Measurements from ENCODE around the gene PHF21B.

Gene PHF21B

GRCh38 chr22:44996120-44996519 is 13.7 kb downstream of the PHF21B start:
- Mint-ChIP-seq H3K27ac (ENCODE audit: low read depth) (no peak overlapping the region), H3K9me3 (no peaks in the 10 kb centered on the region)
- DNase-seq (ENCODE audit: low spot score in 2 of 2), result no peak

GRCh38 chr22:44995715-44996114 is 14.1 kb downstream of the PHF21B start:
- Mint-ChIP-seq H3K4me3 (no peak overlapping the region), H3K9me3 (no peaks in the 10 kb centered on the region), H3K4me1 (no peaks in the 10 kb centered on the region), H3K27me3 (peaks cover 56% of the 10 kb centered on the region), H3K27ac (ENCODE audit: low read depth) (no peak overlapping the region), H3K36me3 (ENCODE audit: insufficient read depth) (no peaks in the 10 kb centered on the region)
- no peak for DNase-seq (ENCODE audit: low spot score in 2 of 2)
- no peak for ATAC-seq (replicated peaks; ENCODE audit: extremely low read depth, poor library complexity, severe bottlenecking)

More at GRCh38 chr22:44996120-44996519, 13.7 kb downstream of the PHF21B start:
- H3K4me3 Mint-ChIP-seq, result no peak overlapping the region
- no peak for ATAC-seq (replicated peaks; ENCODE audit: extremely low read depth, poor library complexity, severe bottlenecking)
- H3K27me3 Mint-ChIP-seq, result peaks cover 56% of the 10 kb centered on the region
- H3K4me1 Mint-ChIP-seq, result no peaks in the 10 kb centered on the region
- no peaks in the 10 kb centered on the region for H3K36me3 Mint-ChIP-seq (ENCODE audit: insufficient read depth)

- Mint-ChIP-seq H3K4me3 (no peak overlapping the region), H3K4me1 (no peaks in the 10 kb centered on the region), H3K9me3 (no peaks in the 10 kb centered on the region), H3K27ac (ENCODE audit: low read depth) (no peak overlapping the region), H3K36me3 (ENCODE audit: insufficient read depth) (no peaks in the 10 kb centered on the region), H3K27me3 (peaks cover 59% of the 10 kb centered on the region)
- DNase-seq (ENCODE audit: low spot score in 2 of 2) (no peak), ATAC-seq (replicated peaks; ENCODE audit: extremely low read depth, poor library complexity, severe bottlenecking) (no peak)
These were observed 14.7 kb downstream of the PHF21B start for GRCh38 chr22:44995105-44995514.

GRCh38 chr22:44994399-44995104 is 15.3 kb downstream of the PHF21B start:
- DNase-seq (ENCODE audit: low spot score in 2 of 2) (no peak), ATAC-seq (replicated peaks; ENCODE audit: extremely low read depth, poor library complexity, severe bottlenecking) (no peak)
- no peak overlapping the region for H3K4me3 Mint-ChIP-seq
- H3K4me1 Mint-ChIP-seq, result no peaks in the 10 kb centered on the region
- peaks cover 62% of the 10 kb centered on the region for H3K27me3 Mint-ChIP-seq
- no peak overlapping the region for H3K27ac Mint-ChIP-seq (ENCODE audit: low read depth)
- H3K36me3 Mint-ChIP-seq (ENCODE audit: insufficient read depth), result no peaks in the 10 kb centered on the region
- H3K9me3 Mint-ChIP-seq, result no peaks in the 10 kb centered on the region

- Mint-ChIP-seq H3K36me3 (ENCODE audit: insufficient read depth) (no peaks in the 10 kb centered on the region), H3K27ac (ENCODE audit: low read depth) (no peak overlapping the region), H3K4me3 (no peak overlapping the region), H3K4me1 (no peaks in the 10 kb centered on the region), H3K9me3 (no peaks in the 10 kb centered on the region), H3K27me3 (peaks cover 38% of the 10 kb centered on the region)
- no peak for ATAC-seq (replicated peaks; ENCODE audit: extremely low read depth, poor library complexity, severe bottlenecking)
- DNase-seq (ENCODE audit: low spot score in 2 of 2), result no peak
These were observed 17.6 kb downstream of the PHF21B start for GRCh38 chr22:44992166-44992565.

GRCh38 chr22:44991218-44991617 is 18.6 kb downstream of the PHF21B start:
- H3K4me1 Mint-ChIP-seq, result no peaks in the 10 kb centered on the region
- no peak overlapping the region for H3K4me3 Mint-ChIP-seq
- H3K27me3 Mint-ChIP-seq, result peaks cover 29% of the 10 kb centered on the region
- H3K9me3 Mint-ChIP-seq, result no peaks in the 10 kb centered on the region
- no peaks in the 10 kb centered on the region for H3K36me3 Mint-ChIP-seq (ENCODE audit: insufficient read depth)
- no peak overlapping the region for H3K27ac Mint-ChIP-seq (ENCODE audit: low read depth)
- ATAC-seq (replicated peaks; ENCODE audit: extremely low read depth, poor library complexity, severe bottlenecking), result no peak
- DNase-seq (ENCODE audit: low spot score in 2 of 2), result no peak

GRCh38 chr22:44990810-44991209 is 19.0 kb downstream of the PHF21B start:
- DNase-seq (ENCODE audit: low spot score in 2 of 2) (no peak), ATAC-seq (replicated peaks; ENCODE audit: extremely low read depth, poor library complexity, severe bottlenecking) (no peak)
- no peak overlapping the region for H3K27ac Mint-ChIP-seq (ENCODE audit: low read depth)
- H3K4me3 Mint-ChIP-seq, result no peak overlapping the region
- no peaks in the 10 kb centered on the region for H3K36me3 Mint-ChIP-seq (ENCODE audit: insufficient read depth)
- H3K4me1 Mint-ChIP-seq, result no peaks in the 10 kb centered on the region
- H3K9me3 Mint-ChIP-seq, result no peaks in the 10 kb centered on the region
- peaks cover 27% of the 10 kb centered on the region for H3K27me3 Mint-ChIP-seq

- H3K27me3 Mint-ChIP-seq, result peaks cover 27% of the 10 kb centered on the region
- ATAC-seq (replicated peaks; ENCODE audit: extremely low read depth, poor library complexity, severe bottlenecking) (no peak), DNase-seq (ENCODE audit: low spot score in 2 of 2) (no peak)
- H3K4me3 Mint-ChIP-seq, result no peak overlapping the region
- no peaks in the 10 kb centered on the region for H3K4me1 Mint-ChIP-seq
- H3K36me3 Mint-ChIP-seq (ENCODE audit: insufficient read depth), result no peaks in the 10 kb centered on the region
- H3K27ac Mint-ChIP-seq (ENCODE audit: low read depth), result no peak overlapping the region
- H3K9me3 Mint-ChIP-seq, result no peaks in the 10 kb centered on the region
These were observed 19.5 kb downstream of the PHF21B start for GRCh38 chr22:44990328-44990727.

GRCh38 chr22:44988671-44989070 is 21.1 kb downstream of the PHF21B start:
- Mint-ChIP-seq H3K36me3 (ENCODE audit: insufficient read depth) (no peaks in the 10 kb centered on the region), H3K27me3 (peaks cover 16% of the 10 kb centered on the region), H3K27ac (ENCODE audit: low read depth) (no peak overlapping the region), H3K9me3 (peaks cover 6% of the 10 kb centered on the region), H3K4me3 (no peak overlapping the region), H3K4me1 (no peaks in the 10 kb centered on the region)
- no peak for DNase-seq (ENCODE audit: low spot score in 2 of 2)
- ATAC-seq (replicated peaks; ENCODE audit: extremely low read depth, poor library complexity, severe bottlenecking), result no peak

GRCh38 chr22:44986926-44987325 is 22.9 kb downstream of the PHF21B start:
- Mint-ChIP-seq H3K27ac (ENCODE audit: low read depth) (no peak overlapping the region), H3K36me3 (ENCODE audit: insufficient read depth) (no peaks in the 10 kb centered on the region), H3K4me1 (no peaks in the 10 kb centered on the region), H3K9me3 (peaks cover 6% of the 10 kb centered on the region), H3K4me3 (no peak overlapping the region), H3K27me3 (peaks cover 16% of the 10 kb centered on the region)
- DNase-seq (ENCODE audit: low spot score in 2 of 2), result no peak
- no peak for ATAC-seq (replicated peaks; ENCODE audit: extremely low read depth, poor library complexity, severe bottlenecking)

GRCh38 chr22:44985906-44986527 is 23.8 kb downstream of the PHF21B start:
- Mint-ChIP-seq H3K4me3 (no peak overlapping the region), H3K27ac (ENCODE audit: low read depth) (no peak overlapping the region), H3K9me3 (peaks cover 6% of the 10 kb centered on the region), H3K4me1 (no peaks in the 10 kb centered on the region), H3K27me3 (peaks cover 19% of the 10 kb centered on the region), H3K36me3 (ENCODE audit: insufficient read depth) (no peaks in the 10 kb centered on the region)
- ATAC-seq (replicated peaks; ENCODE audit: extremely low read depth, poor library complexity, severe bottlenecking), result no peak
- no peak for DNase-seq (ENCODE audit: low spot score in 2 of 2)

GRCh38 chr22:44983878-44984482 is 25.8 kb downstream of the PHF21B start:
- no peaks in the 10 kb centered on the region for H3K4me1 Mint-ChIP-seq
- H3K4me3 Mint-ChIP-seq, result no peak overlapping the region
- ATAC-seq (replicated peaks; ENCODE audit: extremely low read depth, poor library complexity, severe bottlenecking) (no peak), DNase-seq (ENCODE audit: low spot score in 2 of 2) (no peak)
- H3K36me3 Mint-ChIP-seq (ENCODE audit: insufficient read depth), result no peaks in the 10 kb centered on the region
- H3K9me3 Mint-ChIP-seq, result peaks cover 6% of the 10 kb centered on the region
- H3K27ac Mint-ChIP-seq (ENCODE audit: low read depth), result no peak overlapping the region
- H3K27me3 Mint-ChIP-seq, result peaks cover 27% of the 10 kb centered on the region

- DNase-seq (ENCODE audit: low spot score in 2 of 2) (no peak), ATAC-seq (replicated peaks; ENCODE audit: extremely low read depth, poor library complexity, severe bottlenecking) (no peak)
- Mint-ChIP-seq H3K36me3 (ENCODE audit: insufficient read depth) (no peaks in the 10 kb centered on the region), H3K27ac (ENCODE audit: low read depth) (no peak overlapping the region), H3K9me3 (peaks cover 6% of the 10 kb centered on the region), H3K4me3 (no peak overlapping the region), H3K4me1 (no peaks in the 10 kb centered on the region), H3K27me3 (peaks cover 36% of the 10 kb centered on the region)
These were observed 27.4 kb downstream of the PHF21B start for GRCh38 chr22:44982445-44982844.
